ENCODE results near the gene CCL15.

Gene CCL15

DNA sequence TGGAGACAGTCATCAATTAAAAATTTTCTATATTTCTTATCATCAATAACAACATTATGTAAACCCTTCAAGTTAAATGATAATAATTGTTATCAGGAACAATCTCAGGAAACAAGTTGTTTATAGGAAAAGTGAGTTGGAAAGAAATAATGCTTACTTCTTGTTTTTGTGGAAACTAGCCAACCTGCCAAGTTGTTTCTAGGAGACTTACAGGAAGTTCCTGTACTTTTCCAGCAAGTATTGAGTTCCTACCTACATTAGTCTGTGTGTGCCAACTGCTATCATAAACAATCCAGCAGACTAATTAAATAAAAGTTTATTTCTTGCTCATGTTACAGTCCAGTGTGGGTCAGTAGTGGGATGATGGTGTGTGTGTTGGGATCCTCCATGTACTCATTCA is 13.2 kb downstream of the CCL15 start:
- DNase-seq: no peak

DNA sequence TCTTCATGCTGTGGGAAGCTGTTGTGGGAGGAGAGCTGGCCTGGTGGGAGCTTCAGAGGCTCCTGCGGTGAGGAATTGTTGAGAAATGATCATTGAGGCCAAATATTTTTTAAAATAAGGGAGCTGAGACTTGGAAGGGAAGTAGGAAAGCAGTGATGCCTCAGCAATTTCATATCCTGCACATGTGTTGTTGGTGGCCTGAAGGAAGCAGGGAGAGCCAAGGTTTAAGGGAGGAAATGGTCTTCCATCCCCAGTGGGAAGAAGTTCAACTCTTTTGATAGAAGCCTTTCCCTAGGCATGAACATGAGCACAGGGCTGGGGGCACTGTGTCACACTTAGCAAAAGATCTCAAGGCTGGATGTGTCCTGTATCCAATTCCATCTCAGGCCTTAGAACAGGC is 14.7 kb downstream of the CCL15 start, which contains the start of gene CCL14:
Gene CCL14, minus strand, starts transcription at position 87 of the 400 bp plus-strand sequence. Its CDS starts 80 bp downstream, at position 7.
- no peak for DNase-seq

- DNase-seq: no peak
Measured at GRCh38 chr17:35984140-35984539, 17.2 kb downstream of the CCL15 start.

- no peak for DNase-seq
Measured at GRCh38 chr17:35982409-35983191, 18.8 kb downstream of the CCL15 start.

- DNase-seq: peak; percentile 60
Measured at GRCh38 chr17:35981908-35982330, 19.4 kb downstream of the CCL15 start.

GRCh38 chr17:35981246-35981645 is 20.1 kb downstream of the CCL15 start, which contains the start of gene CCL16:
Gene CCL16, minus strand, starts transcription at chr17:35981497. Its CDS starts 77 bp downstream, at chr17:35981420.
- no peak for DNase-seq

DNA sequence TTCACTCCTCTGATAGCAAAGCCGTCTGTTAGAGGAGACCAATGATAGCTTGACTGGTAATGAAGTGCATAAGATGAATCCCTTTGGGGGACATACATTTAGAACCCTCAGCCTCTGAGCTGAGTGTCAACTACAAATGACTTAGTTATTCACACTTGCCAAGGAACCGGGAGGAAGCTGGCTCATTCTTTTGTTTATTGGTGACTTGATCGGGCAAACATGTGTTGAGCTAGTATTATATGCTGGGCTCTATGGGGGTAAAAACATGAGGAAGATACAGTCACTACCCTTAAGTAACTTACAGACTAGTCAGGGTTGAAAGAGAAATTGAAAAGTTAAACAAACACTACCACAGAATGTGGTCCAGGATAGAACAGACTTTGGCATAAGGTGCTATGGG is 23.0 kb downstream of the CCL15 start:
- DNase-seq: no peak

DNA sequence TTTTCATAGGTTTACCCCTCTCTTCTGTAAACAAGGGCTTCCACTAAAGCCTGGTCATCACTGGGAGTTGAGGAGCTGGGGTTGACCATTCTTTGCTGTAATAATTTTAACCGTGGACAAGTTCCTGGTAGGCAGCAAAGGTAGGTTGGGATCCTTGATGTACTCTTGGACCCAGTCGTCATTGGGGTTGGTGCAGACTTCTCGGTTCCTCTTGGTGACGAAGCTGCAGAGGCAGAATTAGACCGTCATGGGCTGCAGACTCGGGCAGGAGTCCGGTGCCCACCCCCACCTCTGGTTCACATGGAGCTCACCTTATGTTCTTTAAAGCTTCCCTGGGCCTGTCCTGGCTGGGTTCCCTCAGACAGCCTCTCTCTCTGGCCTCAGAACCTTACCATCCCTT is 23.8 kb downstream of the CCL15 start:
- DNase-seq: no peak

GRCh38 chr17:35973333-35974260 is 27.8 kb downstream of the CCL15 start:
- no peak for DNase-seq

DNA sequence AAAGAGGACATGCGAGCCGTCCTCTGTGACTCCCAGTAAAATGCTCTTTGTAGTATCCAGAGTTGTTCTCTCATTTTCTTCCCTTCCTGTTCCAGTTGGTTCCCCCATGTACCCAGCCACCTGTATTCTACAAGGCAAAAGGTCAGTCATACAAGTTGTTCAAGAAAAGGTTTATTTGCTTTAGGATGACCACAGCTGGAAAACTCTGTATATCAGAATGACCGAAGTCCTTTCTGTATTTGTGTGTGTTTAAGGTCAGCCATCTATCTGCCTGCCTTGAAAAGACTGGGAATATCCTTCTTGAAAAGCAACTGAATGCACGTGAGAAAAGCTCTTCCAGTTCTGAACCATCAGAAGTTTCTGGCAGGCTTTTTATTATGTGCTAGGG is 28.4 kb downstream of the CCL15 start:
- no peak for DNase-seq

DNA sequence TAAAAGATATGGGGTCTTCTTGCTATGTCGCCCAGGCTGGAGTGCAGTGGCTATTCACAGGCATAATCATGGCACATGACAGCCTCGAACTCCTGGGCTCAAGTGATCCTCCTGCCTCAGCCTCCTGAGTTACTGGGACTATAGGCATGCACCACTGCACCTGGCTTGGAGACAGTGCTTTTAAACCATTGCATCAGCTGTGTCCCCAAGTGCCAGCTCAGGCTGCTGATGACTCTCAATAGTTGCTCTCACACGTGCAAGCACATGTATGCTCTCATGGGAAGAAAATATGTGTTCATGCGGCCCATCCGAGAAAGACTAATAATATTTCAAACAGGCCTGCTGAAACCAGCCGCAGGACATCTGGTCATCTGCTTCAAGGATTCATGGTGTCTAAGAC is 28.8 kb downstream of the CCL15 start:
- no peak for DNase-seq

- DNase-seq: no peak
Measured at GRCh38 chr17:35972066-35972465, 29.3 kb downstream of the CCL15 start.

DNA sequence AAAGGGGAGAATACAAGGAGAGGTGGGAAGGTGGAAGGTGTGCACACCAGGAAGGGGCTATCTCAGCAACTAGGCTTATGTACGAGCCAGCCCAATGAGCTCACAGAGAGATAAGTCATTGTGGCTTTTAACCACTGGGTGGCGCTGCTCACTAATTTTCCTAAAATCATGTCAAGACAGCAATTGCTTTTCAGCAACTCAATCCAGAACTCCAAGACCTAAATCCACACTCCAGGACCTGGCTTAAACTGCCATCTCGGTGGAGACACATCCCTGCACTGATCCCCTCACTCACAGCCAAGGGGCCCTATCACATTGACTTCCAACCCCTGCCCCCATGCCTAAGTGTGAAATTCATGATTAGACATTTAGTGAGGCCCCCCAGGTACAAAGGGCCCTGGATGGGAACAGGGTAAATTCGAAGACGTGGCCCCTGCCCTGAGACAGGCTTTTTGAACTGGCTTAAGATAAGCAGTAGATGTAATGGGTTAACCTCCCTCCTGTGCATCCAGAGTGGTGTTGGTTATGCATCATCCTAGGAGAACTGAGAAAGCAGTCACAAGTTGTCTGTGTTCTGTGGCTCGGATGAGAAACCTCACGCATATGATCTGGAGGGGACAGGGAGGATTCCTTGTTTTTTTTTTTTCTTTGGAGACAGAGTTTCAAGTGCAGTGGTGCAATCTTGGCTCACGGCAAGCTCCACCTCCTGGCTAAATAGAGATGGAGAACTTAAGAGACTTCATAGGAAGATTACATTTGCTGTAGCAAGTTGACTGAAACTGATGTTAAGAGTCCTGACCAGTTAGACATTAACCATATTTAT is 31.6 kb downstream of the CCL15 start:
- peak; percentile 92 for DNase-seq

DNA sequence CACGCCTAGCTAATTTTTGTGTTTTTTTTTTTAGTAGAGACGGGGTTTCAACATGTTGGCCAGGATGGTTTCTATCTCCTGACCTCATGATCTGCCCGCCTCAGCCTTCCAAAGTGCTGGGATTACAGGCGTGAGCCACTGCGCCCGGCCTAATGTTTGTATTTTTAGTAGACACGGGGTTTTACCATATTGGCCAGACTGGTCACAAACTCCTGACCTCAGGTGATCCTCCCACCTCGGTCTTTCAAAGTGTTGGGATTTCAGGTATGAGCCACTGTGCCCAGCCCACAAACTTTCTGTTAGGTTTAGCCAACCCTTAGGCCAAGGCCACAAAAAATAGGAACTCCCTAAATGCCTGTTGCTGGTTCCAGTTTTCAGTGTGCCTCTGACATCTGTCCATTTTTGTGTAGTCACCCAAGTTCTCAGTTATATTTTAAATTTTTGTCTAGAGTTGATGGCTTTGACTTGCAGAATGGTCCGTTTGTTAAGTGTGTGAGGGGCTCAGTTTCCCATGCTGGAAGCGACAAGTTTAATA is 32.8 kb downstream of the CCL15 start:
- no peak for DNase-seq

- DNase-seq: no peak
Measured at GRCh38 chr17:35965272-35965671, 36.1 kb downstream of the CCL15 start.

DNA sequence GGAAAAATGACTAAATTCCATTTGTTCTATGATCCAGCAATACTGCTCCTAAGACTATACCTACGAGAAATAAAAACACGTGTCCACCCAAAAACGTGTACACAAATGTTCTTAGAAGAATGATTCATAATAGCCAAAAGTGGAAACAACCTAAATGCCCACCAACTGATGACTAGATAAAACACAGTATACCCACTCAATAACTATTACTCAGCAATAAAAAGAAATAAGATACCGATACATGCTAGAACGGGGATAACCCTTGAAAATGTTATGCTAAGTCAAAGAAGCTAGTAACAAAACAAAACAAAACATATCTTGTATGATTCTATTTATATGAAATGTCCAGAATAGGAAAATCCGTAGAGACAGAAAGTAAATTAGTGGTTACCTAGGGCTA is 37.7 kb downstream of the CCL15 start:
- no peak for DNase-seq

DNA sequence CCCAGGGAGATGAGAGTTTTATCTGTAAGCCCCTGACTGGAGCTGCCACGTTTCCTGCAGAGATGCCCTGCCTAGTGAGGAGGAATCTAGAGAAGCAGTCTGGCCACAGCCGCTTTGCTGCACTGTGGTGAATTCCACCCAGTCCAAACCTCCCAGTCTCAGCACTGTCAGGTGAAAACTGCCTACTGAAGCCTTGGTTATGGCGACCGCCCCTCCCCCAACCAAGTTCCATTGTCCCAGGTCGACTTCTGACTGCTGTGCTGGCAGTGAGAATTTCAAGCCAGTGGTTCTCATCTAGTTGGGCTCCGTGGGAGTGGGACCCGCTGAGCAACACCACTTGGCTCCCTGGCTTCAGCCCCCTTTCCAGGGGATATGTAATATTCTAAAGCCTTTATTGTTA is 47.6 kb downstream of the CCL15 start:
- no peak for DNase-seq

DNA sequence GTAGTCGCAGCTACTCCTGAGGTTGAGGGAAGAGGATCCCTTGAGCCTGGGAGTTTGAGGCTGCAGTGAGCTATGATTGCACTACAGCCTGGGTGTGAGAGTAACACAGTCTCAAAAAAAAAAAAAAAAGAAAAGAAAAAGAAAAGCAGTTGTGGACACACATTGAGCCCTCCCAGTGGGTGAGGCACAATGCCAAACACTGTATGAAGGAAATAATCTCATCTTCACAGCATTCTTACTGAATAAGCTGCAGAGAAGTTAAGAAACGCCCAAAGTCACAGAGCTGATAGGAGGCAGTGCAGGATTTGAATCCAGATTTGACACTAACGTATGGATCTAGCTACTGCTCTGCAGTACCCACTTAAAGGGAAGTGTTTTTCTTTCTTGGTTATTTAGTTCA is 52.0 kb downstream of the CCL15 start:
- DNase-seq: peak; percentile 91

DNA sequence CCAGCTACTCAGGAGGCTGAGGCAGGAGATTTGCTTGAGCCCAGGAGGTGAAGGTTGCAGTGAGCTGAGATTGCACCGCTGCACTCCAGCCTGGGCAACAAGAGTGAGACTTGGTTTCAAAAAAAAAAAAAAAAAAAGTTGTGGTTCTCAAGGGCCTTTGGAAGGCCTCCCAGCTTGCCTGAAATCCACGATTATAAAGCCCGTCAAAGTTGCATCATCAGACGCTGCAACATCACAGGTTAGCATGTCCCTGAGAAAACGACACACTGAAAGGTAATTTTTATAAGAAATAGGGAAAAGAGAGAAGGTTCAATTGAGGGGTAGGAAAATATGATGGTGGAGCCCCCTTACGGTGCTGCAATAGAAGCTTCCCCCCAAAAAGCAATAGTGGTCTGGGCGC is 53.3 kb downstream of the CCL15 start:
- no peak for DNase-seq
